ENCODE results near the gene SYNPO.
A peak's percentile ranks its signal among the peaks of the same experiment; 100 is the strongest.

The SYNPO gene

DNA sequence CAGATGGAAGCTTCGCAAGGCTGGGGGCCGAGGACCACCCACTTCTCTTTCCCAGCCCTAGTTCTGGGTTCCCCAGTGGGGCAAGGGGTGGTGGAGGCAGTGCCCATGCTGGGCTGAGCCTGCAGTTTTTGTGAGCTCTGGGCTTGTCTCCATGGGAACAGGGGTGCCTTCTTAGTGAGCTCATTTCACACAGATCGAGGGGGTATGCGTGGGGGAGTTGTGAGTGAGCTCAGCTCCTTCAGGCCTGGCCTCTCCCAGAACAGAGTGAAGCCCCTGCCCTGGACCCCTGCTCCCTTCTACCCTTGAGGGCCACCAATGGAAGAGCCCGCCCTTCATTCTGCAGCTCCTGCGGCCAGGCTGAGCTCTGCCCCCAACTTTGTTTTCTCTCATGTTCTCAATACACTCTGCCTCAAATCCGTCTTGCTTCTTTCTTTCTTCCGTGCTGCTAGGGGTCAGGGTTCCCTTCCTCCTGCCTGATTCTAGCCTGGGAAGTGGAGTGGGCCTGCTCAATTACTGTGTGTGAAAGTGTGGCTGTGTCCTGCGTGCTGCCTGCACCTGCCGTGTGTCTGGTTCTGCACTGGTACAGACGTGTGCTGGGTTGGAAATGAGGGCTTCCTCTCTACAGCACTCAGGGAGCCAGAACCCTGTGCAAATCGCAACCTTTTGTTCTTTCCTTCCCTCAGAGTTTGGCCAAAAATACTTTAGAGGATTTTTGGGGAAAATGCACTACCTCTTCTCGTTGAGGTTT, 11.6 kb downstream of the SYNPO start:
- H3K27ac Mint-ChIP-seq, result no peak overlapping the region
- no peaks in the 10 kb centered on the region for H3K27me3 Mint-ChIP-seq
- peaks cover 31% of the 10 kb centered on the region for H3K36me3 Mint-ChIP-seq
- no peaks in the 10 kb centered on the region for H3K9me3 Mint-ChIP-seq
- peaks cover 14% of the 10 kb centered on the region for H3K4me1 Mint-ChIP-seq
- H3K4me3 Mint-ChIP-seq, result no peak overlapping the region
- ATAC-seq, result no peak

GRCh38 chr5:150653145-150653761, 12.8 kb downstream of the SYNPO start:
- ATAC-seq, result no peak
- Mint-ChIP-seq H3K27me3 (no peaks in the 10 kb centered on the region), H3K9me3 (no peaks in the 10 kb centered on the region), H3K36me3 (peaks cover 23% of the 10 kb centered on the region), H3K4me1 (peaks cover 20% of the 10 kb centered on the region), H3K4me3 (no peak overlapping the region), H3K27ac (no peak overlapping the region)

DNA sequence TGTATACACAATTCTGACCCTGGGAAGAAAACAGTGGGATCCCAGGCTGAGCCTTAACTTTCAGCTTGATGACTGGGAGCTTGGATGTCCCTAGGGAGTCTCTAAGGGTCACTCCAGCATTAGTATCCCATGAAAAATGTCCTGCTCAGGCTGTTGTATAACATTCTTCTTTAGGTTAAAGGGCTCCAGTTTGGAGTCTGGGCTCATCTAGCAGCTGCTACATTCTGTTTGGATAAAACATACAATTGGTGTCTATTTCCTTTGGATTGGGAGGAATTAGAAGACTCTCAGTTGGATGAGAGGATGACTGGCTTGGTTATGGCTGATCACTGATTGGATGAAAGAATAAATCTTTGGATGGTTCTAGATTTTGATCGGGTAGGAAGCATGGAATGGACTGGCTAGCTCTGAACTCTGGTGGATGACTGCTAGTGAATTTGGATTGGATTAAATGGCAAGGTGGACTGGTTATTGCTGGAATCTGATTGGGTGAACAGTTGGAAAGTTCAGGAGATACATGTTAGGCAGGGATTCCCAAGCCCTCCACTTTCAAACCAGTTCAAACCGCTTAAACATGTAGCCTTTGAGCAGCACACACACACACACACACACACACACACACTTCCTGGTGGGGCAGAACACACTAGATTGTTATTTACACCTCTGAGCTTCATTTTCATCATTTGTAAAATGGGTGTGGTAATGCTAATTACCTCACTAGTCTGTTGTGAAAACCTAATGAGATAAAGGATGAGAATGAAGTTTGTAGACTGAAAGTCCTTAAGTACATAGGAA, 13.5 kb downstream of the SYNPO start:
- no peak overlapping the region for H3K27ac Mint-ChIP-seq
- no peaks in the 10 kb centered on the region for H3K9me3 Mint-ChIP-seq
- no peak overlapping the region for H3K4me3 Mint-ChIP-seq
- H3K4me1 Mint-ChIP-seq, result peaks cover 20% of the 10 kb centered on the region
- ATAC-seq, result no peak
- peaks cover 16% of the 10 kb centered on the region for H3K36me3 Mint-ChIP-seq
- H3K27me3 Mint-ChIP-seq, result no peaks in the 10 kb centered on the region

DNA sequence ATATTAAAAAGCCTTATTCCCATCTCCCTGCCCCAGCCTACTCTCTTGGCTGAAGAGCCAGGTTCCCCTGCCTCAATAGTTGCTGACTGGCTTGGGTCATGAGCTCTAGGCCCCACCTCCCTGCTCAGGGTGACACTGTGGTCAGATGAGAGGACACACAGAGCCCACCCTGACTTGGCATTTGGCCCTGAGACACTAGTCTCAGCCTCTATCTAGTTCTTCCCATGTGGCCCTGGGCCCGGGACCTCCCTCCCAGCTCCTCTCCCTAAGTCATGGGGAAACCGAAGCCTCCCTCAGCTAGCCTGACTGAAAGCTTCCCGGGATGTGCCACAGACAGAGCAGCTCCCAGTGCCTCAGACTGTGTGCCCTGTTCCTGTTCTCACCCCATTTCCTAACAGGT, 14.8 kb downstream of the SYNPO start:
- no peak for ATAC-seq
- H3K36me3 Mint-ChIP-seq, result peaks cover 6% of the 10 kb centered on the region
- no peaks in the 10 kb centered on the region for H3K9me3 Mint-ChIP-seq
- H3K27me3 Mint-ChIP-seq, result no peaks in the 10 kb centered on the region
- peaks cover 16% of the 10 kb centered on the region for H3K4me1 Mint-ChIP-seq
- H3K4me3 Mint-ChIP-seq, result no peak overlapping the region
- H3K27ac Mint-ChIP-seq, result no peak overlapping the region

- peak; percentile 83 for ATAC-seq
- H3K27me3 Mint-ChIP-seq, result peaks cover 7% of the 10 kb centered on the region
Observed at GRCh38 chr5:150656191-150657132, 16.0 kb downstream of the SYNPO start.

GRCh38 chr5:150658121-150658520, 17.7 kb downstream of the SYNPO start:
- H3K27me3 Mint-ChIP-seq, result peaks cover 18% of the 10 kb centered on the region
- no peaks in the 10 kb centered on the region for H3K9me3 Mint-ChIP-seq
- H3K4me3 Mint-ChIP-seq, result no peak overlapping the region
- H3K36me3 Mint-ChIP-seq, result no peaks in the 10 kb centered on the region
- ATAC-seq, result no peak
- no peak overlapping the region for H3K27ac Mint-ChIP-seq
- H3K4me1 Mint-ChIP-seq, result peaks cover 6% of the 10 kb centered on the region

More at GRCh38 chr5:150656191-150657132, 16.0 kb downstream of the SYNPO start:
- Mint-ChIP-seq H3K27ac (no peak overlapping the region), H3K9me3 (no peaks in the 10 kb centered on the region), H3K4me3 (peak overlapping the region; percentile 74), H3K4me1 (peaks cover 7% of the 10 kb centered on the region), H3K36me3 (no peaks in the 10 kb centered on the region)

GRCh38 chr5:150658699-150659265, 18.3 kb downstream of the SYNPO start:
- Mint-ChIP-seq H3K36me3 (no peaks in the 10 kb centered on the region), H3K9me3 (no peaks in the 10 kb centered on the region), H3K4me3 (no peak overlapping the region), H3K27ac (no peak overlapping the region), H3K27me3 (peaks cover 18% of the 10 kb centered on the region), H3K4me1 (peaks cover 6% of the 10 kb centered on the region)
- ATAC-seq, result no peak

DNA sequence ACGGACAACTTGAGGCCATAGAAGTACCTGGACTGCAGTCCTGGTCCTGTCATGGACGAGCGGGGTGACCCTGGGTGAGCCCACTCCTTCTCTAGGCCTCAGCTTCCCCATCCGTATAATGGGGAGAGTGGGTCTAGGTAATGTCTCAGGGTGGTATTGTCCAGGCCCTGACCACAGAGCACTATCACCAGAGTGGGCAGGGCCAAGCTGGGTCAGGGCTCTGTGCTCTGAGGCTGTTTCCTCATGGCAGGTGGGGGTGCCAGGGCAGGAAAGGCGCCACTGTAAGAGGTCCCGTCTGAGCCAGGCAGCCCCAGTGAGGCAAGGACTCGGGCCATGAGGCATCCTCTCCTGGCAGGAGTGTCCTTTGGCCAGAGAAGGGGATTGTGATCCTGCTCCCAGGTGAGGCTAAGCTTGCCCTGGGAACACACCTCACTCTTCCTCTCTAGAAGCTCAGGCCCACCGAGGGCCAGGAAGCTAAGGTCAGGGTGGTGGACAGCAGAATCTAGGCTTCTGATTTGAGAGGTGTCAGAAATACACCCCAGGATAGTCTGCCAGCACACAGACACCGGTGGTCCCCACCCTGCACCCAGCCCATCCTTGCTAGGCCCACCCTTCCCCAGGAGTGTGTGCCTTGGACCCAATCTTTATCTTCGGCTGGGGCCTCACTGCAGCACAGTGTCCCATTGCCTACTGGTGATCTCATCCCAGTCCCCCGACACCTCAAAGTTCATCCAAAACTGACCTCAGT, 19.1 kb downstream of the SYNPO start:
- Mint-ChIP-seq H3K27ac (no peak overlapping the region), H3K27me3 (peaks cover 18% of the 10 kb centered on the region), H3K4me3 (no peak overlapping the region), H3K36me3 (no peaks in the 10 kb centered on the region), H3K9me3 (no peaks in the 10 kb centered on the region), H3K4me1 (peaks cover 6% of the 10 kb centered on the region)
- no peak for ATAC-seq

- H3K4me1 Mint-ChIP-seq, result peaks cover 6% of the 10 kb centered on the region
- no peaks in the 10 kb centered on the region for H3K9me3 Mint-ChIP-seq
- no peaks in the 10 kb centered on the region for H3K36me3 Mint-ChIP-seq
- H3K4me3 Mint-ChIP-seq, result no peak overlapping the region
- peaks cover 18% of the 10 kb centered on the region for H3K27me3 Mint-ChIP-seq
- no peak overlapping the region for H3K27ac Mint-ChIP-seq
- no peak for ATAC-seq
Observed at GRCh38 chr5:150660108-150660831, 19.8 kb downstream of the SYNPO start.

DNA sequence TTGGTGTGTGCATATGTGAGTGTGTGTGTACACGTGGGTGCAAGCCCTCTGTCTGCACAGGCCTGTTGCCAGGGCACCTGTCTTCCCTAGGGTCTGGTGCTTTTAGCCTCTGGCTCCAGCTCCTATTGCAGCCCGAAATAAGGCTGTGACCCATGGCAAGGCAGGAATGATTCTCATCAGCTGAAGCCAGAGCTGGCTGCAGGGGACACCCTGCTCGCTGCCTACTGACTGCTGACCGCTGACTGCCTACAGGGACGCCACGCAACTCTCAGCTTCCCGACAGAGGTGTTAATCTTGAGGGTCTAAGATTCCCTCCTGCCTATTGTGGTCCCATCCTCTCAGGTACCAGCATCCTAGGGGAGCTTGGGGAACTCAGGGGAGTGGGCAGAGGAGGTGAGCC, 20.6 kb downstream of the SYNPO start, which contains the start of gene MYOZ3:
Gene MYOZ3 (plus strand): TSS at position 166 of the 400 bp plus-strand sequence. CDS start 1,691 bp downstream, outside the sequence.
- Mint-ChIP-seq H3K4me3 (no peak within 1 kb of the TSS), H3K27me3 (peaks cover 18% of the 10 kb centered on the region)
- ATAC-seq, result no peak

GRCh38 chr5:150661821-150662596, 21.5 kb downstream of the SYNPO start:
- Mint-ChIP-seq H3K27me3 (peaks cover 18% of the 10 kb centered on the region), H3K4me1 (peaks cover 6% of the 10 kb centered on the region), H3K9me3 (no peaks in the 10 kb centered on the region), H3K36me3 (no peaks in the 10 kb centered on the region), H3K27ac (no peak overlapping the region), H3K4me3 (no peak overlapping the region)
- ATAC-seq, result no peak

More for the DNA sequence above, 20.6 kb downstream of the SYNPO start, which contains the start of gene MYOZ3:
- no peaks in the 10 kb centered on the region for H3K36me3 Mint-ChIP-seq
- H3K4me1 Mint-ChIP-seq, result peaks cover 6% of the 10 kb centered on the region
- no peaks in the 10 kb centered on the region for H3K9me3 Mint-ChIP-seq
- no peak within 1 kb of the TSS for H3K27ac Mint-ChIP-seq

DNA sequence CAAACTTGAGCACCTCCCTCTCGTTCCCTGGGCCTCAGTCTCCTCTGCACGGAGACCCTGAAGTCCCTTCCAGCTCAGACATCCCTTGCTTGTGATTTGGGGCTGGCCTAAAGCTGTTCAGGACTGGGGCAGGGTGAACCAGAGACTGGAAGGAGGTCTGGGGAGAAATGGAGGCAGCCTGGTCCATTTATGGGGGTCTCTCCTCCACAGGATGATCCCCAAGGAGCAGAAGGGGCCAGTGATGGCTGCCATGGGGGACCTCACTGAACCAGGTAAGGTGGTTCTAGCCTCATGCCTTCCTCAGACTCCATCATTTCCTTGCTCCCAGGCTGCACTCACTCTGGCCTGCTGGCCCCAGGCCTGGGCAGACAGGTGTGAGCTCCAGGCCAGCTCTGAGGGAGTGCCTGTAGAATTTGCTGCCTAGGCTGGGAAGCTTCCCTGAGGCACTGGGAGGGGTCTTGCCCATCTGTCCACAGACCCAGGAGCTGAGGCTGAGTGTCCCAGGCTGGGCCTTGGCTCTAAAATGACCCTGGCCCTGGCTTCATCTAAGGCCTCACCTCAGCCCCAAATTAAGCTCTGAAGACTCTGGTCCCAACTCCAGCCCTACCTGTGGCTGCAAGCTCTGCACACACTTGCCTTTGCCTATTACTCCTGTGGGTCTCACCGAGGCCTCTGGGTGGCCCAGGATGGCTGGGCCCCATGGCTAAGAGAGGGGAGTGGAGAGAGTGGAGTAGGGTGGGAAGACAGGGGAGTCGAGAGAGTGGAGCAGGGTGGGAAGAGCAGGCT, 22.5 kb downstream of the SYNPO start:
- H3K36me3 Mint-ChIP-seq, result no peaks in the 10 kb centered on the region
- no peak overlapping the region for H3K27ac Mint-ChIP-seq
- no peak for ATAC-seq
- H3K4me1 Mint-ChIP-seq, result no peaks in the 10 kb centered on the region
- peaks cover 18% of the 10 kb centered on the region for H3K27me3 Mint-ChIP-seq
- no peaks in the 10 kb centered on the region for H3K9me3 Mint-ChIP-seq
- H3K4me3 Mint-ChIP-seq, result no peak overlapping the region

Measured in stimulated activated memory B cell treated with anti-CD40 and anti-IgM and Interleukin-4, amounts not matched to agents 10 μg/mL and 1 μg/mL and 100 μg/mL, for 72 hours (primary cell).